HFF-Myc (cell line): ENCODE data around the gene SRC.

Experiments used
- DNase-seq: peaks from one replicate; pipeline ENCODE4 v3.0.0-alpha.2; 2011; ENCODE audit warnings: low read depth; ENCODE audit errors: extremely low read depth
- H3K4me3 ChIP-seq: replicated peaks from 2 replicates; pipeline ENCODE4 v1.5.1; 2011; ENCODE audit warnings: low read depth, mild to moderate bottlenecking, control low read depth, low read length
- CTCF ChIP-seq: IDR thresholded peaks from 2 replicates; pipeline ENCODE4 v1.5.1; 2012; ENCODE audit warnings: mild to moderate bottlenecking, low read depth, low read length, control low read depth; ENCODE audit errors: missing control alignments

Gene SRC

DNA sequence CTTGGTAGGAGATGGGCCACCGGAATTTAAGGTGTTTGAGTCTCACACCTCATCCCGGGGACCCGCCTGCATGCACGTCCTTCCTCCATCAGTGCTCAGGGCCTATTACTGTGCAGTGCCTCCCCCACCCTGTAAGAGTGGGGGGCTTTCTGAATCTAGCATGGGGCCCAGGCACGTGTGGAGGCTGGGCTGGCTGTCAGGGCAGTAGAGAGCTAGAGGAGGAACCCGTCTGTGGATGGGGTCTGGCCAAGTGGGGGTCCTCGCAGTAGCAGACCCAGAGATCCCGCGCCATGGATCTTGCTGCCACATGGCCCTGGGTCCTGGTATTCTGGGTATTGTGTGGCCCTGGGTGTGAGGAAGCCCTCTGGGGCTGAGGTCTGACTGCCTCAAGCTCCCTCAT is 42.9 kb downstream of the SRC start:
- no peak for TF ChIP-seq CTCF
- no peak for DNase-seq
- no peak overlapping the region for H3K4me3 ChIP-seq

DNA sequence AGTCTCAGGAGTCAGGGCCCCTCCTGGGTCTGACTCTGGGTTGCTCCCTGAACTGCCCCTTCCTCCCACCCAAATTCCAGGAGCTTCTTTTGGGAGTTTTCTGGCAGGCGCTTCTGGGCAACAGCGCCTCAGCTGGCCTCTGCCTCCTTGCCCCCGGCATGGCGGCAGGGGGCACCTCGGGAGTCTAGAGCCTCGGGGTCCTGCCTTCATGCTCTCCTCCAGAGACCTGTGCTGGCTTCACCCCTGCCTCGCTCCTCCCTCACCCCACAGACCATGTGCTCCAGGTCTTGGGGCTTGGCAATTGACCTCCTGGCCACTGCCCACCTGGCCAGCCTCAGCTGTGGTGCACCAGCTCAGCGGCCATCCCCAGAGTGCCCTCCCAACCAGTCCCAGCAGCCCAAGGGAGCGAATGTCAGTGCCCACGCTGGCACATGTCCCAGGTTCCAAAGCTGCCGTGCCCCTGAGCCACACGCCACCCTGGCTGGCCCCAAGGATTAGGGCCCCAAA is 43.4 kb downstream of the SRC start:
- no peak for TF ChIP-seq CTCF
- no peak overlapping the region for H3K4me3 ChIP-seq
- DNase-seq = no peak

GRCh38 chr20:37389844-37390275 is 43.9 kb downstream of the SRC start:
- DNase-seq = no peak
- TF ChIP-seq CTCF = peak; percentile 23
- H3K4me3 ChIP-seq = no peak overlapping the region

GRCh38 chr20:37390503-37390890 is 44.6 kb downstream of the SRC start:
- DNase-seq = no peak
- H3K4me3 ChIP-seq = no peak overlapping the region
- TF ChIP-seq CTCF = no peak

DNA sequence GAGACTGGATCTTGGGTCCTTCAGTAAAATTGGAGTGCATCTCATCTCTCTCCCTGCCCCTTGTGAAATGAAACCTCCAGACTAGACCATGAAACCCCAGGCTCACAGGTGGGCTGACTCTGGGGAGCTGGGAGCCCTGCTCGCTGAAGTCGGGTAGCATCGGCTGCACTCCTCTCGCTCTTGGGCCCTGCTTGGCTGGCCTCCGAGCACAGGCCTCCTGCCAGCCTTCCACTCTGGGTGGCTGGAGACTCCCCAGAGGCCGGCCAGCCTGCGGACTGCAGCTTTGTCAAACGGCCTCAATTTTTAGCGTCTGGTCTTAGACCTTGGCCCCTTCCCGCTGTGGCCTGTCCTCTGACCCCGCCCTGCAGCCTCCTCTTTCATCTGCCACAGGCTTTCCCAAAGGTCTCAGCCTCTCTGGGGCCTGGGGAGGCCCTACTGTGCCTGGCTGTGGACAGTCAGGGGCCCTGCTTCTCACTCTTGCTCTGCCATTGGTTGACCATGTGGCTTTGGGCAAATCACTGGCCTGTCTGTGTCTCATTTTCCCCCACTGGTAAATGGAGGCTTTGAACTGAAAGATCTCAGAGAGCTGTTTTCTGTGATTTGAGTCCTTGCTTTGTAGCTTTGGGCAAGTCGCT is 45.1 kb downstream of the SRC start:
- H3K4me3 ChIP-seq = no peak overlapping the region
- DNase-seq = no peak
- no peak for TF ChIP-seq CTCF

DNA sequence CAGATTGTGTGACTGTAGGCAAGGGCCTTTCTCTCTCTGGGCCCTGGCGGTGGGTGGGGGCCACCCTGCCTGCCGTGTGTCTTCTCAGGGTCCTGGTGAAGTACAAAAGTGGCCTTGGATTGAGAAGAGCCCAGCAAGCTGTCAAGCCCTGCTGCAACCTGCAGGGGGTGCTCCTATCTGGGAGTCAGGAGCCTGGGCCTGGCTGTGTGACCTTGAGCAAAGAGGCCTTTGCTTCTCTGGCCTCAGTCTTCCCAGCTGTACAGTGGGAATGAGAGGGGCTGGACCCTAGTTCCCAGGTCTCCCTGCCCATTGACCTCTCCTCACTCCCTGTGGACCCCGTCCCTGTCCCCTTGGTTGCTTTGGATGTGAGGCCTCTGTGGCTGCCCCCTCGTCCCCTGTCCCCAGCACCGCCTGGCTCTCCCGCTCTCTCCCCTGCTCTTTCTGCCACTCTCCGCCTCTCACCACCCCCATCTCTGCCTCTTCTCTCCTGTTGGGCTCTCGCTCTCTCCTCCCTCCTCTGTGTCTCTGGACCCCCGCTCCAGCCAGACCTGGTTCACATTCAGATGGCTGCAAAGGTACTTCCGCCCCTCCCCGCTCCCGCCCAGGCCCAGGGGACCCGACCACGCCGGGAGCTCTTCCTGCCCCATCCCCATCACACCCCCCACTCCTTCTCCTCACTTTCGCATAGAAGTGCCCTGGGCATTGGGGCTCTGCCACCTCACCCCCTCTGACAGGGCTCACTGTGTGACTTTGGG is 46.7 kb downstream of the SRC start:
- no peak for DNase-seq
- no peak overlapping the region for H3K4me3 ChIP-seq
- TF ChIP-seq CTCF = peak; percentile 60
